GM13977 (cell line): ENCODE results near the gene UBR7.
"Not testable (repeated sequence)": the region's sequence is repeated elsewhere in the genome, so short reads cannot be mapped to it uniquely, and the experiment has no call there.

Experiments used
- DNase-seq: peaks from one replicate; pipeline ENCODE4 v3.0.0; 2012; ENCODE audit warnings: low spot score
- in situ Hi-C: fragments of 300-500 bp; cut with MboI; formaldehyde crosslinking; loops from one replicate; pipeline ENCODE4 v1.12.0; 2022; ENCODE audit warnings: low sequenced_read_pairs, low pct_unique_long_range_greater_than_20kb, mixed read lengths, inconsistent platforms; ENCODE audit not compliant: unreplicated experiment
- TF ChIP-seq, protein P1 (sequence below): IDR thresholded peaks from 2 replicates; pipeline ENCODE4 v1.5.1; 2012; ENCODE audit warnings: mild to moderate bottlenecking, control low read depth; ENCODE audit not compliant: insufficient read depth; ENCODE audit errors: extremely low read depth, missing control alignments

The UBR7 gene, protein sequence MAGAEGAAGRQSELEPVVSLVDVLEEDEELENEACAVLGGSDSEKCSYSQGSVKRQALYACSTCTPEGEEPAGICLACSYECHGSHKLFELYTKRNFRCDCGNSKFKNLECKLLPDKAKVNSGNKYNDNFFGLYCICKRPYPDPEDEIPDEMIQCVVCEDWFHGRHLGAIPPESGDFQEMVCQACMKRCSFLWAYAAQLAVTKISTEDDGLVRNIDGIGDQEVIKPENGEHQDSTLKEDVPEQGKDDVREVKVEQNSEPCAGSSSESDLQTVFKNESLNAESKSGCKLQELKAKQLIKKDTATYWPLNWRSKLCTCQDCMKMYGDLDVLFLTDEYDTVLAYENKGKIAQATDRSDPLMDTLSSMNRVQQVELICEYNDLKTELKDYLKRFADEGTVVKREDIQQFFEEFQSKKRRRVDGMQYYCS

DNA sequence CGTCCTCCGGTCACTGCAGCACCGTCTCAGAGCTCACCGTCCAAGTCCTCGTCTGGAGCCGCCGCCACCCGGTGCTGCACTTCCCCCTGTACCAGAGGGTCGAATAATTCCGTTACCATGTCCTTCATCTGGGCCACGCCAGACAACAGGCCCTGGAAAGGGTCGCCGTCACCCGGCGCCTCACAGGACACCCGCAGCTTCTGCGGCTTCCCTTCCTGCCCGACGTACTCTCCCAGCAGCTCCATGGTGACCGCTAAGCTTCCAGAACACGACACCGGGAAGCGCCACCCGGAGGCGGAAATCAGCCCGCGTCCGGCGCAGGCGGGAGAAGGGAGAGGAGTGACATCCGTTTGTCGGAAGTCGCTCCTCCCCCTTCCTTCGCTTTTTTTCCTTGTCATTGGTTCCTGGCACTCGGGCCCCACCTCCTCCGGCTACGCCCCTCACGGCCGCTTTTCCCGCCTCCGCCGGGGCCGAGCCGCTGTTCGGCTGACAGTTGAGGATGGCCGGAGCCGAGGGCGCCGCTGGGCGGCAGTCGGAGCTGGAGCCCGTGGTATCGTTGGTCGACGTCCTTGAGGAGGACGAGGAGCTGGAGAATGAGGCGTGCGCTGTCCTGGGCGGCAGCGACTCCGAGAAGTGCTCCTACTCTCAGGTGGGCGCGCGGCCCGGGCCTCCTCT, at the start of gene UBR7, which contains the start of gene GON7:
TSS of gene UBR7 (plus strand) at position 464 of the 675 bp plus-strand sequence. CDS start at position 500, 36 bp downstream.
TSS of gene GON7 (minus strand) at position 273 of the 675 bp plus-strand sequence. CDS start at position 245, 28 bp downstream.
- TF ChIP-seq, protein P1, sequence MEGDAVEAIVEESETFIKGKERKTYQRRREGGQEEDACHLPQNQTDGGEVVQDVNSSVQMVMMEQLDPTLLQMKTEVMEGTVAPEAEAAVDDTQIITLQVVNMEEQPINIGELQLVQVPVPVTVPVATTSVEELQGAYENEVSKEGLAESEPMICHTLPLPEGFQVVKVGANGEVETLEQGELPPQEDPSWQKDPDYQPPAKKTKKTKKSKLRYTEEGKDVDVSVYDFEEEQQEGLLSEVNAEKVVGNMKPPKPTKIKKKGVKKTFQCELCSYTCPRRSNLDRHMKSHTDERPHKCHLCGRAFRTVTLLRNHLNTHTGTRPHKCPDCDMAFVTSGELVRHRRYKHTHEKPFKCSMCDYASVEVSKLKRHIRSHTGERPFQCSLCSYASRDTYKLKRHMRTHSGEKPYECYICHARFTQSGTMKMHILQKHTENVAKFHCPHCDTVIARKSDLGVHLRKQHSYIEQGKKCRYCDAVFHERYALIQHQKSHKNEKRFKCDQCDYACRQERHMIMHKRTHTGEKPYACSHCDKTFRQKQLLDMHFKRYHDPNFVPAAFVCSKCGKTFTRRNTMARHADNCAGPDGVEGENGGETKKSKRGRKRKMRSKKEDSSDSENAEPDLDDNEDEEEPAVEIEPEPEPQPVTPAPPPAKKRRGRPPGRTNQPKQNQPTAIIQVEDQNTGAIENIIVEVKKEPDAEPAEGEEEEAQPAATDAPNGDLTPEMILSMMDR = peak; percentile 49
- in situ Hi-C loops = no loop called here
- peak; percentile 92 for DNase-seq

DNA sequence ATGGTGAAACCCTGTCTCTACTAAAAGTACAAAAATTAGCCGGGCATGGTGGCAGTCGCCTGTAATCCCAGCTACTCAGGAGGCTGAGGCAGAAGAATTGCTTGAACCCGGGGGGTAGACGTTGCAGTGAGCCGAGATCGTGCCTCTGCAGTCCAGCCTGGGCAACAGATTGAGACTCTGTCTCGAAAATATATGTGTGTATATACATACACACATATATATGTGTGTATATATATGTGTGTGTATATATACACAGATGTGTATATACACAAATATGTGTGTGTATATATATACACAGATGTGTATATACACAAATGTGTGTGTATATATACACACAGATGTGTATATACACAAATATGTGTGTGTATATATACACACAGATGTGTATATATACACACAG, 48.7 kb upstream of the UBR7 start:
- DNase-seq, in situ Hi-C loops: not testable (repeated sequence)

DNA sequence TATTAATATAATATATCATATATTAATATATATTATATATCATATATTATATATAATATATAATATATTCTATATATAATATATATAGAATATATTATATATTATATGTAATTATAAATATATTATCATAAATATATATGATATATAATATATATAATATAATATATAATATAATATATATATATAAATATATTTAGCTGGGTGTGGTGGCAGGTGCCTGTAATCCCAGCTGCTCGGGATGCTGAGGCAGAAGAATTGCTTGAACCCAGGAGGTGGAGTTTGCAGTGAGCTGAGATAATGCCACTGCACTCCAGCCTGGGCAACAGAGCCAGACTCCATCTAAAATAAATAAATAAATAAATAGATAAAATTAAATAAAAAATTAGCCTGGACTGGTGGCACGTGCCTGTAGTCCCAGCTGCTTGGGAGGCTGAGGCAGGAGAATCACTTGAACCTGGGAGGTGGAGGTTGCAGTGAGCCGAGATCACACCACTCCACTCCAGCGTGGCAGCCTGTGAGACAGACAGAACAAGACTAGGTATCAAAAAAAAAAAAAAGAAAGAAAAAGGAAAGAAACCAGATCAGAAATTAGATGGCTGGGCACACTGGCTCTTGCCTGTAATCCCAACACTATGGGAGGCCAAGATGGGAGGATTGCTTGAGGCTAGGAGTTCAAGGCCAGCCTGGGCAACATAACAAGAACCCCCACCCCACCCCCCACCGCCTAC, 47.3 kb upstream of the UBR7 start:
- DNase-seq, in situ Hi-C loops: not testable (repeated sequence)

DNA sequence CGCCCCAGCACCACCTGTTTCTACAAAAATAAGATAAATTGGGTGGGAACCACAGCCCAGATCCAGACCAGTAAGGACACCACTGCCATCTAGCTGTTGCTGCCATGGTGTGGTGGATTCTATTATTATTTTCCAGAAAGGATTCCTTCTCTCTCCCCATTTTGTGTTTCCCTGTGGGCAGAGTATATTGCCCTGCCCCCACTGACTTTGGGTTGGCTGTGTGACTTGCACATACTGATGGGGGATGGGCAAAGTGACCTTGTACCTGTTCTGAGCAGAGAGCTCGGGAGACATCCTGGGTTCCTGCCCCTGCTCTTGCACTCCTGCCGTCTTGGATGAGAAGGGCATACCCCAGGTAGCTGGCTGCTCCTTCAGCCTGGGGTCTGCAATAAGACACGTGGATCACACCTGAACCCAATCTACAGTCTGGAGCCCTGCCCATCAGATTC, 46.7 kb upstream of the UBR7 start:
- no peak for DNase-seq
- in situ Hi-C loops = no loop called here
- TF ChIP-seq, protein P1 = peak; percentile 44

DNA sequence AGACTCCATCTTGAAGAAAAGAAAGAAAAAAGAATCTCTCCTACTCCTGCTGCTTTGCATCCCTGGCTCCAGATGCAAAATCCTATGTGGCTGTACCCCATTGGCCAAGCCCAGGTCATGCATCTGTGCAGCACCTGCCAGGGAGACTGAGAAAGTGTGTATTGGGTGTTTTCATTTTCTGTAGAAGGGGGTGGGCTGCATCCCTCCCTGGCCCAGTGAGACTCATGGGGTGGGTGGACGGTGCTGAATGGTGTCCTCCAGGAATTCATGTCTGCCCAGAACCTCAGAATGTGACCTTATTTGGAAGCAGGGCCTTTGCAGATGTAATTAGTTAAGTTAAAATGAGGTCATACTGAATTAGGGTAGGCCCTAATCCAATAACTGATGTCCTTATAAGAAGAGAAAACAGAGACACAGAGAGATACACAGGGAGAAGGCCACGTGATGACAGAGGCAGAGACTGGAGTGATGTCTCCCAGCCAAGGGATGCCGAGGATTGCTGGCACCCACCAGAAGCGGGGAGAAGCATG, 45.6 kb upstream of the UBR7 start:
- DNase-seq = no peak
- in situ Hi-C loops = no loop called here
- TF ChIP-seq, protein P1 = no peak

DNA sequence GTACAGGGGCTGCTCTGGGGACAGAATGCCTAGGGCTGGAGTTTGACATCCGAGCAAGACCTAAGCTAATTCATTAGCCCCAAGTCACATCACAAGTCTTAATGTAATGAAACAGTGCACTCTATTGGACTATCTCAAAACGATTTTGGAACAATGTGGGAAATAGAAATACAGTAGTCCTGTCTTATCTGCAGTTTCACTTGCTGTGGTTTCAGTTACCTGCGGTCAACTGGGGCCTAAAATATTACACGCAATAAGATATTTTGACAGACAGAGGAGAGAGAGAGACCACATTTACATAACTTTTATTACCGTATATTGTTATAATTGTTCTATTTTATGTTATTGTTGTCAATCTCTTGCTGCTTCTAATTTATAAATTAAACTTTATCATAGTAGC, 43.5 kb upstream of the UBR7 start:
- TF ChIP-seq, protein P1 = no peak
- in situ Hi-C loops = no loop called here
- no peak for DNase-seq

DNA sequence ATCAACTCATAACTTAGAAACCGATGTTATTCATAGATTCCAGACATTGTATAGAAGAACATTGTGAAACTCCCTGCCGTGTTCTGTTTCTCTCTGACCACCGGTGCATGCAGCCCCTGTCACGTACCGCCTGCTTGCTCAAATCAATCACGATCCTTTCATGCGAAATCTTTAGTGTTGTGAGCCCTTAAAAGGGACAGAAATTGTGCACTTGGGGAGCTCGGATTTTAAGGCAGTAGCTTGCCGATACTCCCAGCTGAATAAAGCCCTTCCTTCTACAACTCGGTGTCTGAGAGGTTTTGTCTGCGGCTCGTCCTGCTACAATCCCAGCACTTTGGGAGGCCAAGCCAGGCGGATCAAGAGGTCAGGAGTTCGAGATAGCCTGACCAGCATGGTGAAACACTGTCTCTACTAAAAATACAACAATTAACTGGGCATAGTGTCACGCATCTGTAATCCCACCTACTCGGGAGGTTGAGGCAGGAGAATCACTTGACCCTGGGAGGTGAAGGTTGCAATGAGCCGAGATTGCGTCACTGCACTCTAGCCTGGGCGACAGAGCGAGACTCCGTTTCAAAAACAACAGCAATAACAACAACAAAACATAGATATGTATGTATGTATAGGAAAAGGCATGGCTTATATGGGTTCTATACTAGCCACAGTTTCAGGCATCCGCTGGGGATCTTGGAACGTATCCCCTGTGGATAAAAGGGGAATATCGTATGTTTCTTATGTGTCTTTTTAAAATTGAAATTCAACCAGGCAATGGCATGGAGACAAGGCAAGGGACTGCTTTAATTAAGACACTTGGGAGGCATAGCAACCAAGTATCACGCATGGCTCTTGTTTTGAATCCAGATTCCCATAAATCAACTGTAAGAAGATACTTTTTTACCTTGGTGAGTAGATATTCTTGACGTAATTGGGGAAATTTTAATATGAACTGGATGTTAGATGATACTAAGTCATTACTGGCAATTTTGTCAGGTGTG, 41.5 kb upstream of the UBR7 start:
- DNase-seq, in situ Hi-C loops: not testable (repeated sequence)

DNA sequence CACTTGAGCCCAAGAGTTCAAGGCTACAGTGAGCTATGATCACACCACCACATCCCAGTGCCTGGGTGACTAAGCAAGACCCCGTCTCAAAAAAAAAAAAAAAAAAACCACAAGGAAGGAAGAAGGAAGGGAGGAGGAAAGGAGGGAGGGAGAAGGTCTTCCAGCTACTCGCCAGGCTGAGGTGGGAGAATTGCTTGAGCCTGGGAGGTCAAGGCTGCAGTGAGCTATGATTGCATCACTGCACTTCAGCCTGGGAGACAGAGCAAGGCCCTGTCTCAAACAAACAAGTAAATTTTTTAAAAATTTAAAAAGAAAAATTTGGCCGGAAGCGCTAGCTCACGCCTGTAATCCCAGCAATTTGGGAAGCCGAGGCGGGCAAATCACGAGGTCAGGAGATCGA, 38.4 kb upstream of the UBR7 start:
- in situ Hi-C loops, DNase-seq: not testable (repeated sequence)

DNA sequence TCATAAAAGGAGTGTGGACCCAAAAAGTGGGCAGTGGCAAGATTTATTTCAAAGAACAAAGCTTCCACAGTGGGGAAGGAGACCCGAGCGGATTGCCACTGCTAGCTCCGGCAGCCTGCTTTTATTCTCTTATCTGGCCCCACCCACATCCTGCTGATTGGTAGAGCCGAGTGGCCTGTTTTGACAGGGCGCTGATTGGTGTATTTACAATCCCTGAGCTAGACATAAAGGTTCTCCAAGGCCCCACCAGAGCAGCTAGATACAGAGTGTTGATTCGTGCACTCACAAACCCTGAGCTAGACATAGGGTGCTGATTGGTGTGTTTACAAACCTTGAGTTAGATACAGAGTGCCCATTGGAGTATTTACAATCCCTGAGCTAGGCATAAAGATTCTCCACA, 37.4 kb upstream of the UBR7 start:
- in situ Hi-C loops, DNase-seq: not testable (repeated sequence)

DNA sequence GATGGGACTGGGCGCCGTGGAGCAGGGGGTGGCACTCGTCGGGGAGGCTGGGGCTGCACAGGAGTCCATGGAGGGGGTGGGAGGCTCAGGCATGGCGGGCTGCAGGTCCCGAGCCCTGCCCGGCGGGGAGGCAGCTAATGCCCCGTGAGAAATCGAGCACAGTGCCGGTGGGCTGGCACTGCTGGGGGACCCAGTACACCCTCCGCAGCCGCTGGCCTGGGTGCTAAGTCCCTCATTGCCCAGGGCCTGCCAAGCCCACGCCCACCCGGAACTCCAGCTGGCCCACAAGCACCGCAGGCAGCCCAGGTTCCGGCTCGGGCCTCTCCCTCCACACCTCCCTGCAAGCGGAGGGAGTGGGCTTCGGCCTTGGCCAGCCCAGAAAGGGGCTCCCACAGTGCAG, 36.9 kb upstream of the UBR7 start:
- in situ Hi-C loops, DNase-seq: not testable (repeated sequence)
